BLaER1 (cell line): ENCODE measurements around the gene TEX44.

Experiments
- H3K27ac ChIP-seq: shearing (Covaris generic); formaldehyde crosslinking; 2 replicates; pipeline ENCODE4 v1.8.1; 2022
- H3K27me3 ChIP-seq: shearing (Covaris generic); formaldehyde crosslinking; 2 replicates; pipeline ENCODE4 v1.8.1; 2022
- H3K36me3 ChIP-seq: shearing (Covaris generic); formaldehyde crosslinking; 2 replicates; pipeline ENCODE4 v1.8.1; 2022
- H3K4me1 ChIP-seq: shearing (Covaris generic); formaldehyde crosslinking; 2 replicates; pipeline ENCODE4 v1.8.1; 2022
- H3K4me2 ChIP-seq: shearing (Covaris generic); formaldehyde crosslinking; 2 replicates; pipeline ENCODE4 v1.8.1; 2022
- H3K4me3 ChIP-seq: shearing (Covaris generic); formaldehyde crosslinking; 2 replicates; pipeline ENCODE4 v1.8.1; 2022
- H3K9ac ChIP-seq: shearing (Covaris generic); formaldehyde crosslinking; 2 replicates; pipeline ENCODE4 v1.8.1; 2022
- H3K9me3 ChIP-seq: shearing (Covaris generic); formaldehyde crosslinking; 2 replicates; pipeline ENCODE4 v1.8.1; 2022
- H4K20me1 ChIP-seq: shearing (Covaris generic); formaldehyde crosslinking; 2 replicates; pipeline ENCODE4 v1.8.1; 2022
- Cebpa-rat ChIP-seq: shearing (Covaris generic); IDR thresholded peaks from 2 replicates; pipeline ENCODE4 v1.8.1; 2022

Gene TEX44

DNA sequence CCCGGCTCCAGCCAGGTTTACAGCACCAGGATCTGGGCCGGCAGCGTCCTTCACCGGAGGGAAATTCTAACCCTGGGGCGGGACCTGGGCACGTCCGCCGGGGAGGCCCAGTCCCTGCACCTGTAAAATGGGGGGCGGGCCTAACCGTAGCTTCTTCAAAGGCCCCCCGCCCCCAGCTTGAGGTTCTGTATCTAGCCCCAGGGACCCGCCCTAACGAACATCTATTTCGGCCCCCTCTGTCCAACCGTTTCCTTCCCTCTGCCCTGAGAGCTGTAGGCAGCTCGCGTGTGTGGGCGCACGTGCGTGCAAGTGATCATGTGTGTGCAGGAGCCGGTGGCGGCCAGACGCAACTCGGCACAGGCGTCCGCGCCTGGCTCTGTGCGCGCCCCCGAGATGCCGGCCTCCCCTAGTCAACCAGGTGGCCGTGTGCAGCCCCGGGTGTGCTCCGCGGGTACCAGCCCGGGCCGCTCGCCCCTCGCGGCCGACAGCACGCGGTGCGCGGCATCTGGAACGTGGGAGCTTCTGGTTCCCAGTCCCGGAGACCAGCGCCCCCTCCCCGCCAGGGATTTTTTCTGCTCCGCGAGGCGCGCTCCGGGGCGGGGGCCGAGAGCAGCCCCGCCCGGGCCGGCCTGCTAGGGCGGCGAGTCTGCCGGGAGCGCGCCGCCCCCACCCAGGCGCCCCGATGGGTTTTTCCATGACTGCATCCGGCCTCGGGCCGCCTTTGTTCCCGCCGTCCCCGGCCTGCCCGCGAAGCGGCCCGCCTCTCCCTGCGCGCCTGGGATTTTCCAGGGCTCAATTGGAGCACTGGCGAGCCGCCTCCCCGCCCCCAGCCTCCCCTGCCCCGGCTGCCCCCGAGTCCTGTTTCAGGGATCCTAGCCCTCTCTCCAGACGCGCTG, 21.2 kb downstream of the TEX44 start:
- Histone ChIP-seq H3K4me3 (peak overlapping the region; percentile 66), H3K27ac (peak overlapping the region; percentile 100), H3K9me3 (no peaks in the 10 kb centered on the region), H3K36me3 (no peaks in the 10 kb centered on the region), H3K27me3 (no peaks in the 10 kb centered on the region), H3K4me2 (peak overlapping the region; percentile 89), H3K4me1 (peaks cover 83% of the 10 kb centered on the region), H4K20me1 (no peaks in the 10 kb centered on the region), H3K9ac (peak overlapping the region; percentile 98)
- no peak for TF ChIP-seq Cebpa-rat

DNA sequence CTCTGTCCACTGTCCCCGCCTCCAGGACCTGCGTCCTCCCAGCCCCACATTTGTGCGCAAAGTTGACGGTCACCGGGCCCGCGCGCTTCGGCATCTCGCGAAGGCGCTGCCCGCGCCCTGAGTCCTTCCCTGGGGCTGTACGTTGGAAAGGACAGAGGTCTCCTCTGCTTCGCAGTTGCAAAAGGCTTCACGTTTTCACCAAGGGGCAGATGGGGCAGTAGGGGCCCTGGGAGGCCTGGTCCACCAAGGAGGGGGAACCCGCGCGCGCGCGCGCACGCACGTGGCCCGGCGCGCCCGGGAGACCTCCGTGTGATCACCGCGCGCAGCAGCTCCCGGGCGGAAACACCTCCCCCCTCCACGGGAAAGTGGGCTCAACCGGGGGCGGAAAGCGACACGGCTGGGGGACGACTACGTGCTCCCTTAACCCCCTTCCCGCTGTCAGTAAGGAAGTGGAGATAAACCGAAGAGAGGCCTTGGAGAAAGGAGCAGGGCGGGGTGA, 21.9 kb downstream of the TEX44 start:
- H3K27me3 ChIP-seq: no peaks in the 10 kb centered on the region
- peak overlapping the region; percentile 89 for H3K4me2 ChIP-seq
- H3K4me3 ChIP-seq: peak overlapping the region; percentile 66
- H3K27ac ChIP-seq: peak overlapping the region; percentile 100
- H3K9me3 ChIP-seq: no peaks in the 10 kb centered on the region
- H3K4me1 ChIP-seq: peaks cover 85% of the 10 kb centered on the region
- H3K9ac ChIP-seq: peak overlapping the region; percentile 98
- no peaks in the 10 kb centered on the region for H3K36me3 ChIP-seq
- TF ChIP-seq Cebpa-rat: no peak
- H4K20me1 ChIP-seq: no peaks in the 10 kb centered on the region

DNA sequence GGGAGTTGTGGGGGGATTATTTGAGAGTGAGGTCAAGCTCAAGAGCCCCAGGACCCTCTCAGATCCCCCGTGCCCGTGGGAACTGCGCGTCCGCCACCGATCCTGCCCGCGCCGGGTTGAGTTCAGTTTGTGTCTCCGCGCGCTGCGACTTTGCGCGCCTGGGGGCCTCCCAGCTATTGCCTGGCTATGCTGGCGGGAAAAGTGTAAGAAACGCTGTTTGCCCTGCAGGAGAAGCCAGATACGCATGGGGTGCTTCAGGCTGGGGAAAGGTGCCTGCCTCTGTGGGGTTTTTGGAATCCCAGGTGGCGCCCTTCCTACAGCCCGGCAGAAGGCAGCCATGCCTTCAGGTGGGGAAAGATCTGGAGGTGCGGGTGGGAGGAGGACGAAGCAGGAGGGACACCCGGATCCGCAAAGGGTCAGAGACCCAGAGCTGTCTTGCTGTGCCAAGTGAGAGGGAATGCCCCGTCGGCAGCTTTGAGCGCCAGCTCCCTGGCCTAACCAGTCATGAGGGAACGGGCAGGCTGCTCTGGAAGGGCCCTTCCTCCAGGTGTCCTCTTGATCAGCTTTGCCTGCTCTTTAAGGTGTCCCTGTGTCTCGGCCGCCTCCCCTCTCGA, 22.5 kb downstream of the TEX44 start:
- H4K20me1 ChIP-seq: no peaks in the 10 kb centered on the region
- no peaks in the 10 kb centered on the region for H3K36me3 ChIP-seq
- H3K4me1 ChIP-seq: peaks cover 85% of the 10 kb centered on the region
- H3K4me2 ChIP-seq: peak overlapping the region; percentile 89
- TF ChIP-seq Cebpa-rat: no peak
- H3K9ac ChIP-seq: peak overlapping the region; percentile 98
- H3K27ac ChIP-seq: peak overlapping the region; percentile 100
- H3K9me3 ChIP-seq: no peaks in the 10 kb centered on the region
- H3K27me3 ChIP-seq: no peaks in the 10 kb centered on the region
- H3K4me3 ChIP-seq: peak overlapping the region; percentile 66

DNA sequence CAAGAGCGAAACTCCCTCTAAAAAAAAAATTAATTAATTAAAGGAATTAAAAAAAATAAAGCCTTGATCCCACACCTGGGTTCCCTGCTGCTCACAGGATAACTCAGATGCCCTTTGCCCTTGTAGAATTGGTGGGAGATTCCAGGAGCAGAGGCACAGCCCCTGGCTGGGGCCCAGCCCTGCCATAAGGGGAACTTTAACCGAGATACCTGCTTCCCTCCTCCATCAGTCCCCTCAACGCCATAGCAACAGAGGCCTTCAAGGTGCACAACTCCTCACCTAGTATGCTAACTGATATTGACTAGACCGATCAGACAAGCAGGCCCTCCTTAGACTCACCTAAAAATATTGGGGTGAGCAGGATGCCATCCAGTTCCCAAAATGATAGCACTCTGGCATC, 23.6 kb downstream of the TEX44 start:
- Histone ChIP-seq H3K4me1 (peaks cover 85% of the 10 kb centered on the region), H3K27ac (peak overlapping the region; percentile 100), H3K9me3 (no peaks in the 10 kb centered on the region), H3K36me3 (no peaks in the 10 kb centered on the region), H3K27me3 (no peaks in the 10 kb centered on the region), H3K4me2 (peak overlapping the region; percentile 89), H4K20me1 (no peaks in the 10 kb centered on the region), H3K9ac (peak overlapping the region; percentile 98), H3K4me3 (no peak overlapping the region)
- TF ChIP-seq Cebpa-rat: no peak

DNA sequence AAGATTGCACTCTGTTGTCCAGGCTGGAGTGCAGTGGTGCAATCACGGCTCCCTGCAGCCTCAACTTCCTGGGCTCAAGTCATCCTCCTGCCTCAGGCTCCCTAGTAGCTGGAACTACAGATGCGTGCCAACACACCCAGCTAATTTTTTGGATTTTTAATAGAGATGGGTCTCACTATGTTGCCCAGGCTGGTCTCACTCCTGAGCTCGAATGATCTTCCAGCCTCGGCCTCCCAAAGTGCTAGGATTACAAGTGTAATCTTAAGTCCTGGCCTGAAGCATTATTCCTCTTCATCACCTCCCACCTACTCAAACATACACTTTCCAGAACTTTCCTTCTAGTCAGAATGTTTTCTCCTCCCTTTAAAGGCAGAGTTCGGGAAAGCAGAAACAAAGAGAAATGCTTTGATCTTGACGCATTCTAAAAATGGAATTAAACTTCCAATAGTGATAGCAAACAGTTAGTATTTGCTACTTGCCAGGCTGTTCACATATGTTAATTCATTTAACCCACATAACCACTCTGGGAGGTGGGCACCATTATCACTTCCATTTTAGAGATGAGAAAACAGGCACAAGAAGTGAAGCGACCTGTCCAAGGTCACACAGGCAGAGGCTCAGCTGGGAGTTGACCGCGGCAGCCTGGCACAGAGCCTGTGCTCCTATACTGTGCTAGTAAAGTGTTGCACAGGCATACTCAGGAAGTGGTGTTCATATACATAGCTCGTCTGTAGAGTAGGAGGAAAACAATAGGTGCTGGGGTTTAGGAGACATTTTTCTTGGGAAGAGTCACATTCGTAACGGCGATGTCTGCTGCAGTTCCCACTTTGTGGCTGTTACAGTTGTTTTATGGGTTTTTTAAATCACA, 24.6 kb downstream of the TEX44 start:
- Histone ChIP-seq H3K9me3 (no peaks in the 10 kb centered on the region), H3K4me2 (peak overlapping the region; percentile 89), H3K4me3 (no peak overlapping the region), H3K27me3 (no peaks in the 10 kb centered on the region), H3K9ac (peak overlapping the region; percentile 98), H3K27ac (peak overlapping the region; percentile 100), H3K36me3 (no peaks in the 10 kb centered on the region), H4K20me1 (no peaks in the 10 kb centered on the region), H3K4me1 (peaks cover 85% of the 10 kb centered on the region)
- no peak for TF ChIP-seq Cebpa-rat

- Histone ChIP-seq H3K27ac (peak overlapping the region; percentile 51), H3K4me1 (peaks cover 71% of the 10 kb centered on the region), H3K9ac (peak overlapping the region; percentile 45; the same call in 1 of the 2 replicates), H4K20me1 (no peaks in the 10 kb centered on the region), H3K9me3 (no peaks in the 10 kb centered on the region), H3K27me3 (no peaks in the 10 kb centered on the region), H3K4me3 (no peak overlapping the region), H3K4me2 (peak overlapping the region; percentile 42), H3K36me3 (no peaks in the 10 kb centered on the region)
- TF ChIP-seq Cebpa-rat: no peak
Measured at GRCh38 chr2:231621051-231621879, 28.6 kb downstream of the TEX44 start.

DNA sequence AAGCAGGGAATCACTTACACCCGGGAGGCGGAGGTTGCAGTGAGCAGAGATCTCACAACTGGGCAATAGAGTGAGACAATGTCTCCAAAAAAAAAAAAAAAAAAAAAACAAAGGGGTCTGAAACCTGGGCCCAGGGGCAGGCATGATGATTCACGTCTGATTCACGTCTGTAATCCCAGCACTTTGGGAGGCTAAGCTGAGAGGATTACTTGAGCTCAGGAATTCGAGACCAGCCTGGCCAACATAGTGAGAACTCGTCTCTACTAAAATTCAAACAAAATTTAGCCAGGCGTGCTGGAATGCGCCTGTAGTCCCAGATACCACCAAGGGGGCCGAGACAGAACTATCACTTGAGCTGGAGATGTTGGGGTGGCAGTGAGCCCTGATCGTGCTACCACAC, 30.3 kb downstream of the TEX44 start:
- Histone ChIP-seq H3K27me3 (no peaks in the 10 kb centered on the region), H4K20me1 (no peaks in the 10 kb centered on the region), H3K4me3 (no peak overlapping the region), H3K9ac (no peak overlapping the region), H3K27ac (no peak overlapping the region), H3K36me3 (no peaks in the 10 kb centered on the region), H3K4me1 (peaks cover 65% of the 10 kb centered on the region), H3K9me3 (no peaks in the 10 kb centered on the region), H3K4me2 (no peak overlapping the region)
- no peak for TF ChIP-seq Cebpa-rat

DNA sequence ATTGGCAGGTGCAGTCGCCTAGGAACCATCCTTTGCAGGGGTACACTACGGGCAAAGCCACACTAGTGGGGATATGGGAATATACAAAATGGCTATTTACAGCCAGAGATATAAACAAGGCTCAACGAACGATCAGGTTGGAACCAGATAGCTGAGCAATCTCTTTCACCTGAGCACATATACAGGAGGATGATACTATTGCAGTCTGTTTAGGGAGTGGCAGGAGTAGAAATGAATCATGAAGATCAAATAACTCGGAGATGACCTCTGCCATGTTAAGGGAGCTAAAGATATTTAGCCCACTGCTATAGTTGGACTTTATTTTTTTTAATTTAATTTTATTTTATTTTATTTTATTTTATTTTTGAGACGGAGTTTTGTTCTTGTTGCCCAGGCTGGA, 33.8 kb downstream of the TEX44 start:
- TF ChIP-seq Cebpa-rat: no peak

More for the DNA sequence above, 33.8 kb downstream of the TEX44 start:
- Histone ChIP-seq H3K4me2 (peak overlapping the region; percentile 40; the same call in 1 of the 2 replicates), H3K27me3 (no peaks in the 10 kb centered on the region), H3K4me3 (no peak overlapping the region), H3K4me1 (peaks cover 47% of the 10 kb centered on the region), H3K36me3 (no peaks in the 10 kb centered on the region), H3K9ac (no peak overlapping the region), H3K27ac (no peak overlapping the region), H3K9me3 (no peaks in the 10 kb centered on the region), H4K20me1 (no peaks in the 10 kb centered on the region)
